Activated CD8-positive, alpha-beta T cell treated with anti-CD3 and anti-CD28 coated beads, Interleukin-2, amount 10 ng/mL, durations not matched to agents 7 days and 5 days (primary cell): ENCODE measurements around the gene NAPG. TPM values are rescaled to one million over a fixed set of nuclear protein-coding genes. Genes with fewer than 3 reads are reported as not detected.
"Not testable (repeated sequence)": the region's sequence is repeated elsewhere in the genome, so short reads cannot be mapped to it uniquely, and the experiment has no call there.

ENCODE experiments used
- ATAC-seq: fragments of 150-1000 bp; cut with Tn5 transposase; one replicate; pipeline ENCODE4 v1.10.0; 2021; ENCODE audit warnings: moderate library complexity
- CTCF ChIA-PET: fragments of 350-600 bp; sonication (Branson Sonifier 250); formaldehyde crosslinking; loops from one replicate; lab custom pipeline; 2021; ENCODE audit warnings: antibody characterized with exemption; lab: Charles Lee
- POLR2A ChIA-PET: fragments of 350-600 bp; sonication (Branson Sonifier 250); formaldehyde crosslinking; loops from one replicate; lab custom pipeline; 2021; ENCODE audit warnings: antibody characterized with exemption; lab: Charles Lee
- DNase-seq: peaks from one replicate; pipeline ENCODE4 v3.0.0-alpha.2; 2020
- H3K27ac Mint-ChIP-seq: one replicate; pipeline ENCODE4 v1.8.0; 2021; ENCODE audit warnings: mild to moderate bottlenecking, mixed read lengths
- H3K27me3 Mint-ChIP-seq: one replicate; pipeline ENCODE4 v1.8.0; 2021; ENCODE audit warnings: low read depth, mixed read lengths
- H3K36me3 Mint-ChIP-seq: one replicate; pipeline ENCODE4 v1.8.0; 2021; ENCODE audit warnings: low read depth, mixed read lengths
- H3K4me1 Mint-ChIP-seq: one replicate; pipeline ENCODE4 v1.8.0; 2021; ENCODE audit warnings: low read depth, mixed read lengths
- H3K4me3 Mint-ChIP-seq: one replicate; pipeline ENCODE4 v1.8.0; 2021; ENCODE audit warnings: mild to moderate bottlenecking, mixed read lengths
- H3K9me3 Mint-ChIP-seq: one replicate; pipeline ENCODE4 v1.8.0; 2022; ENCODE audit warnings: mixed read lengths; ENCODE audit not compliant: insufficient read depth
- total RNA-seq, 2 experiments: library from RNA; stranded (reverse); gene quantifications; one replicate each; pipeline ENCODE4 v1.2.3, GENCODE V29; 2021

The NAPG gene
- total RNA-seq, 2 experiments from 2014 or later, result 31.1 to 31.5 TPM

DNA sequence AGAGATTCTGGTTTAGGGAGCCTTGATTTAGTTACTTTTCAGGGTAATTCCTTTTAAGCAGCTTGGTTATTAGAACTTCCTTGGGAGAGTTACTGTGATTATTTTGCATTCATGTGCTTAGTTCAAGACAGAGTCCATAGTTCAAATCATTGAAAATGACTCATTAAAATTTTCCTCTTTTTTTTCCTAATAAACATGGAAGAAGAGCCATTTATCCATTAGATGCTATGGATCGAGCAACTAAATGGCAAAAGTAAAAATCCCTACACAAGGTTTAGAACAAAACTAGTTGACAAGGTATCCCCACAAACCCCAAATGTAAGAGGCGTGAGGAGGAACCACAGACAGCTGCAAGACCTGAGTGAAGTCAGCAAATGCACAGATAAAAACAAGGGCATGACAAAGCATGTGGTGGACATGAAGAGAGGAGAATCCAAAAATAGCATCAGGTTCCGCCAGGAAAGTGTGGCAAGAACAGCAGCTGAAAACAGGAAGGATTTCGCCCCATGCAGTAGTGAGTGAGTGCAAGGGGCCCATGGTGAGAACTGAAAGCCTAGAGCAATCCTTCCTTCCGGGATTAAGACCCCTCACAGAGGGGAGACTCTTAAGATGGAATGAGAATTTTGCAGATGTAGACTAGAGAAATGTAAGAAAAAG is 67.7 kb downstream of the NAPG start:
- POLR2A ChIA-PET, result interaction anchor here (0.7 kb wide), 1 partner anchor 84 kb away, joined by 3 read pairs; no protein-coding TSS in a partner anchor
- H3K36me3 Mint-ChIP-seq, CTCF ChIA-PET, H3K27ac Mint-ChIP-seq, H3K9me3 Mint-ChIP-seq, H3K4me3 Mint-ChIP-seq, ATAC-seq, H3K27me3 Mint-ChIP-seq, DNase-seq, H3K4me1 Mint-ChIP-seq: not testable (repeated sequence)

DNA sequence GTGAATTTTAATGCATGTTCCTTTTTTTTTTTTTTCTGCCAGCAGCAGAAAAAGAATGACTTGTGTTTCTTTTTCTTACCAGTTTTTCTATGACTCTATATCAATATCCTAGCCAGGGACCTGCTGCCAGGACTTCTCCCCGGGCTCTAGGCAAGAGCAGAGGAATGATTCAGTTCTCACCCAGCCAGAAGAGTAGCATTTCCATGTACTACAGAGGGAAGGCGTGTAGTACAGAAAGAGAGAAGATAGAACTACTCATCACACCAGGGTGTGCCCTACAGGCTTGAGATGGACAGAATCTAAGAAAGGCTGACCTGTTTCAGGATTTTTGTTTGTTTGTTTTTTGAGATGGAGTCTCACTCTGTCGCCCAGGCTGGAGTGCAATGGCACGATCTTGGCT is 70.1 kb downstream of the NAPG start:
- H3K4me3 Mint-ChIP-seq, H3K9me3 Mint-ChIP-seq, H3K27ac Mint-ChIP-seq, POLR2A ChIA-PET, H3K27me3 Mint-ChIP-seq, H3K36me3 Mint-ChIP-seq, CTCF ChIA-PET, ATAC-seq, H3K4me1 Mint-ChIP-seq, DNase-seq: not testable (repeated sequence)

- CTCF ChIA-PET, H3K4me1 Mint-ChIP-seq, H3K27me3 Mint-ChIP-seq, ATAC-seq, DNase-seq, H3K4me3 Mint-ChIP-seq, H3K36me3 Mint-ChIP-seq, H3K27ac Mint-ChIP-seq, POLR2A ChIA-PET, H3K9me3 Mint-ChIP-seq: not testable (repeated sequence)
Measured at GRCh38 chr18:10597695-10598094, 71.9 kb downstream of the NAPG start.

DNA sequence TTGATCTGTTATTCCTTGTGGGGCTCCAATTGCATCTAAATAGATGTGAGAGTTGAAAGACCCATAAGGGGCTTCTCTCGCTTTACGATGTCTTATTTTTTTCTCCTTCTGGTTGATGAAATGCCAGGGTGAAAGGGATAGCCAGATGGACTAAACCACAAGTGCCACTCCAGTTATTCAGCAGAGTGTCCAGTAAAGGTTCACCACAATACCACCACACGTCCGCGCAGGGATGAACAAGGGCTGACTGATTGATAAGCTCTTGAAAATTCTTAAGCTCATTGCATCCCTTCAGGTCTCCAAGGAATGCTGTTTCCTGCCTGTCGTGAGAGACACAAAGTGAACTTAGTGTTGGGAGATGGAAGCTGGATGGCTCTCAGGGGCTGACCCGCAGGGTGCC is 74.9 kb downstream of the NAPG start:
- H3K4me1 Mint-ChIP-seq, ATAC-seq, H3K4me3 Mint-ChIP-seq, H3K36me3 Mint-ChIP-seq, H3K9me3 Mint-ChIP-seq, H3K27me3 Mint-ChIP-seq, DNase-seq, CTCF ChIA-PET, POLR2A ChIA-PET, H3K27ac Mint-ChIP-seq: not testable (repeated sequence)

Other genes with a start within 250 kb of the NAPG start
- gene APCDD1, start 71.4 kb upstream of the NAPG start, total RNA-seq, result not detected